ENCODE data around the gene NIPBL.

GRCh38 chr5:36985387-36985786 lies 108.8 kb downstream of the NIPBL start:
- no peak for TF ChIP-seq CTCF (IDR thresholded peaks at IDR 0.05)
- no peak for TF ChIP-seq POLR2A (IDR thresholded peaks at IDR 0.05)
